HG03457 (cell line): Measurements from ENCODE around the gene TJP1.
"Not testable (repeated sequence)": the region's sequence is repeated elsewhere in the genome, so short reads cannot be mapped to it uniquely, and the experiment has no call there.

Source experiments
- ATAC-seq: cut with Tn5 transposase; IDR thresholded peaks from one replicate; pipeline ENCODE4 v1.9.1; 2021; ENCODE audit warnings: moderate number of reproducible peaks; ENCODE audit not compliant: unreplicated experiment

The TJP1 gene

DNA sequence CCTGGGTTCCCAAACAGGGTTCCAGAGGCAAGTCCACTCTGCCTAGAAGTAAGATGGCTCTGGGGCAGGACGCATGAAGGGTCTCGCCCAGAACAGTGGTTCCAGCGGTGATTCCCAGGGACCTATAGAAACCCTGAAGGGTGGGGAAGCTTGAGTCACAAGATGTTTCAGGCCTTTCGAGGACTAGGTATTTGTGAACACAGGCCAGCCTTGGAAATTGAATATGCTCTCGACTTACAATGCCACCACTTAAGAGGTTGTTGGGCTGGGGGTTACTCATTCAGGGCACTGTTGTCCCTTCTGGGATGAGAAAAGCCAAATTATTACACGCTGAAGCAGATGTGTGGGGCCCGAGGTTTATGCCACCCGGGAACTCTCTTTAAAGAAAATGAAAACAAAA lies 152.0 kb downstream of the TJP1 start:
- ATAC-seq: no peak

DNA sequence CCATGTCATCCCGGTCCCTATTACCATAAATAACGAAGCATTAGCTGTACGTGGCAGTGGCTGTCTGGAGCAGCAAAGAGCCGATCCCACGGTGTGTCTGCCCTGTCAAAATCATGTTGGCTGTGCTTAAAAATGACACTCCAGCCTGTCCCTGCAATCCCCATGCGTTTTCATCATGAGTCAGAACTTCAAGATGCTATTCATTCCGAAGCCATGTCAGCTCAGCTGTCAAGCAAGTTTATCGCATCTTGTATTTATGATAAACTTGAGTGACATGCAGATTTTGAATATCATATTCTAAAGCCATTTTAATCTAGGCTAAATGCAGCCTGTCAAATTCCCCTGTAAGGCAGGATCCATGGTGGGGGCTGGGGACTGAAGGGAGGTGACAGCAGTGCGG lies 152.4 kb downstream of the TJP1 start:
- no peak for ATAC-seq

DNA sequence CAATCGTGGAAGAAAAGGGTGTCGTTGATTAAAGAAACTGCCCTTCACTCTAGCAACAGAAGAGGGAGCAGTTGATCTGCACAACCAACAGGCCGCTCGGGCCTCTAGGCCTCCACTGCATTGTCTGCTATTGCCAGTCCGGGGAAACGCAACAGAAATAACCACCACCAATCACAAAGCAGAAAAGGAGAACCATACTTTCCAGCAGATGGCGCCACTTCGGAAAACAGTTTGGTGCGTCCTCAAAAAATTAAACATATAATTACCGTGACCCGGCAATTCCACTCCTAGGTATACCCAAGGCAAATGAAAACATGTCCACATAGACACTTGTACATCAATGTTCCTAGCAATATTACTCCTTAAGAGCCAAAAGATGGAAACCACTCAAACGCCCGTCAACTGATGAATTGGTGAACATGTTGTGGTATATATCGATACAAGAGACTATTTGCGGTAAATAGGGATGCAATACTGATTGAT lies 154.1 kb downstream of the TJP1 start:
- ATAC-seq: no peak

DNA sequence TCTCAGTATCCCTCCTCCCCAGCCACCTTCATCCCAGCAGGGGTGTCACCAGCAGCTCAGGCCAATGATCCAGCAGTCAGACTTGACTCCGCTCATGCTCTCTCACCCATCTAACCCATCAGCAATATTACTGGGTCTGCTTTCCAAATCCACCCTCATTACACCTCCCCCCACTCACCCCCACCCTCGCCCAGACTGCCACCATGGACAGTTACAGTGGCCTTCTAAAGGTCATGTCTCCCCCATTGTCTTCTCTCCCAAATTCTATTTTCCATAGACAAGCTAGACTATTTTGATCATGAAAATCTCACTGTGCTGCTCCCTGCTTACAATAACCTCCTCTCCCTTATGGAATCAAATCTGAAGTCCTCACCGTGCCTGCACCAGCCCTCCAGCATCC lies 156.0 kb downstream of the TJP1 start:
- ATAC-seq: no peak

DNA sequence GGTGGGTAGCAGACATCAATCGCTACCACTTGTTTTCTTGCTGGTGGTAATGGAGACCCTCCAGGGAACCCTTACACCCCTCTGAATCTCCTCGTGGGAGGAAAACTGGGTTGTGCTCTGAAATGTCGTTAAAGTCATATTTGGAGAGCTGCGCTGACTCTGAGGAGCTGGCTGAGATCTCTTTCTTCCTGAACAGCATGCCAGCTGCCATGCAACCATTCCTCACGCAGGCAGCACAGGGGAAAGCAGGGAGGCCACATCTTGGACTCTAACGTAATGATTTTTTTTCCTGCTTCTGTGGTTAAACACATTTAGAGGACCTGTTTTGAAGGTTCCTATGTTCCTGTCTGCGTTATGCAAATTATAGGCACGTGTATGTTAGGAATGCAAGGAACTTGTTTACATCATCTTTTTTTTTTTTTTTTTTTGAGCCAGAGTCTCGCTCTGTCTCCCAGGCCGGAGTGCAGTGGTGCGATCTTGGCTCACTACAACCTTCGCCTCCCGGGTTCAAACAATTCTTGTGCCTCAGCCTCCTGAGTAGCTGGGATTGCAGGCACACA lies 156.7 kb downstream of the TJP1 start:
- ATAC-seq: no peak

DNA sequence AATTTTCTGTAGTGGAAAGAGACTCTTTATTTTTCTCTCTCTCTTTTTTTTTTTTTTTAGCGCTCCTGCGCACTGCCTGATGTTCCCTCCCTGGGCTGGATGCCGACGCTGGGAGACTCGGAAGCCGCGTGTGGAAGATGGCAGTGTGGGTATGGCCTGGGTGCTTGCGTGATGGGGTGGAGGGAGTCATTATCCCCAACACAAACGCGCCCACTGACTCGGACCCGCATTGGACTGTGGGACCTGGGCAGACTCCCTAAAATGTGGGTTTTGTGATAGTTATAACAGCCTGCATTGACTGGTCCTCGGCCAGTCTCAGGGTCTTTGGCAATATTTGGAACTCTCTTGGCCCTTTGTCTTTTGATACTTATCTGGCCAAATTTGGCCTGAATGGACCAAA lies 157.9 kb downstream of the TJP1 start:
- no peak for ATAC-seq

DNA sequence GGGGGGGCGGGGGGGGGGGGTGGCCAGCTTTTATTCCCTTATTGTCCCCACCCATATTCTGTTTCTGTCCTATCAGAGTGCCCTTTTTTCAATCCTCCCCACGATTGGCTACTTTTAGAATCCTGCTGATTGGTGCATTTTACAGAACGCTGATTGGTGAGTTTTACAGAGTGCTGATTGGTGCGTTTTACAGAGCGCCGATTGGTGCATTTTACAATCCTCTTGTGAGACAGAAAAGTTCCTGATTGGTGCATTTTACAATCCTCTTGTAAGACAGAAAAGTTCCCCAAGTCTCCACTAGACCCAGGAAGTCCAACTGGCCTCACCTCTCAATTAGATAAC lies 164.8 kb downstream of the TJP1 start:
- not testable (repeated sequence) for ATAC-seq

DNA sequence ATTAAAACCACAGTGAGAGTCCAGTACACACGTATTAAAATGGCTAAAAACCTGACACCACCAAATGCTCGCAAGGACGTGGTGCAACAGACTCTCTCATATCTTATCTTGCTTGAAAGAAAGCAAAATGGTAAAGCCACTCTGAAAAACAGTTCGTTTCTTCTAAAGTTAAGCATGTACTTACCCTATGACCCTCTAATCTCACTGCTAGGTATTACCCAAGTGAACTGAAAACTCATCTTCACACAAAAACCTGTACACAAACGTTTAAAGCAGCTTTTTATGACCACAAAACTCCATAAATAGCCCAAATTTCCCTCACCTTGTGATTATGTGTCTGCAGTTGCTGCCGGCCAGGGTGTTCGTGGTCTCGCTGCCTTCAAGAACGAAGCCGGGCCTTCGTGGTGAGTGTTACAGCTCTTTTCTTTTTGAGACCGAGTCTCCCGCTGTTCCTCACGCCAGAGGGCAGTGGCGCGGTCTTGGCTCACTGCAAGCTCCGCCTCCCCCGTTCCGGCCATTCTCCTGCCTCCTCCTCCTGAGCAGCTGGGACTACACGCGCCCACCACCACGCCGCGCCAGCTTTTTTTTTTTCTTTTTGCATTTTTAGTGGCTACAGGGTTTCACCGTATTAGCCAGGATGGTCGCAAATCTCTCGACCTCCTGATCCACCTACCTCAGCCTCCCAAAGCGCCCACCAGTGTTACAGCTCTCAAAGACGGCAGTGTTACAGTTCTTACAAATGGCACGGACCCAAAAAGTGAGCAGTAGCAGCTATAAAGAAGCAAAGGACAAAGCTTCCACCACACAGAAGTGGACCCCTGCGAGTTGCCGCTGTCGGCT lies 165.4 kb downstream of the TJP1 start:
- ATAC-seq: no peak

DNA sequence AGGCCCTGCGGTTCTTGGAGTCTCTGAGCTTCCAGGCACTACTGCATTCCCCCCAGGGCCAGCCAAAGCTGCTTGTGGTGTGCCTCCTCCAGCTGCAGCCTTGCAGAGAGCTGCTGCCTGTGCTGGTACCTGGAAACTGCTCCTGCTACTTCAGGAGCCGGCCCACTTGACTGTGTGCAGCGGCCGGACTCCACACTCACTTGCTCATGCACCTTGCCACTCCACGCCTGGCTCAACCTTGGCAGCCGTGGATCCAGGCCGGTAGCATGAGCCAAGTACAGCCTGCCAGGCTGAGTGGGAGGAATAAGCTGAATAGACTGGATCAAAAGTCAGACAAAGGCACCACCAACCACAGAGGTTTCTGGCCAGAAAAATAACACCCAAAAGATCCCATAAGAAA lies 169.7 kb downstream of the TJP1 start:
- ATAC-seq: no peak

DNA sequence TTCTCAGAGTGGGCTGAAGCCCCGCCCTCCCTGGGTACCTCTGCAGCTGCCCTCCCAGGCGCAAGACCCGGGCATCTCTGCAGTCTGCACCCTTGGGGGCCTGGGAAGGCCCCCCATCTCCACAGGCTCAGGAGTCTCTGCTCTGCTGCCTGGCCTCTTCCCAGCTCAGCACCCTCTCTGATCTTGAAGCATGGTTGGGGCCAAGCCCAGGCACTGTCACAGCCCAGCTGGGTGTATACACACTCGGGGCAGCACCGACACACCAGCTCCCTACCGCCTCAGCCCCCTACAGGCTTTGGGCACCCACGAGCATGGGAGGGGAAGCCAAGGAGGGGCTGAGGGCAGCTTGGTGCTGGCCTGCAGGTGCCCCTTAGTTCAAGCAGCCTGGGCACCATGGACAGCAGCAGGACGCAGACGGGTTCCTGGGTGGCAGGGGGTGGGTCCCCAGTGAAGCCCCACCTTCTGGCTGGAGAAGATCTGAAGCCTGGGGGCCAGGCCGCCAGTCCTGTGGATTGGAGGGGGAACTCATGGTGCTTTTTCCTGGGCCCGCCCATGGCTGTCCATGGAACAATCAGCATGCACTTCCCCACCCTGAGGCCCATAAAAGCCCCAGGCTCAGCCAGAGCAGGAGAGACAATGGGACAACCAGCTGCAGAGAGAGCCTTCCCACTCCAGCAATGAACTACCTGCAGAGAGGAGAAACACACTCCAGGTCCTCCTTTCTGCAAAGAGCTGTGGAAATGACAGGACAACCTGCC lies 170.6 kb downstream of the TJP1 start:
- ATAC-seq: no peak
